ENCODE data around the gene NPB.

Gene NPB

GRCh38 chr17:81934850-81935708, 33.0 kb downstream of the NPB start:
- in situ Hi-C loops (cut with HindIII; ENCODE audit: low sequenced_read_pairs) = no loop called here

- in situ Hi-C loops (cut with HindIII; ENCODE audit: low sequenced_read_pairs) = no loop called here
Observed at GRCh38 chr17:81935709-81936084, 33.7 kb downstream of the NPB start.

- in situ Hi-C loops (cut with HindIII; ENCODE audit: low sequenced_read_pairs) = no loop called here
Observed at GRCh38 chr17:81939218-81939617, 37.2 kb downstream of the NPB start.

- in situ Hi-C loops (cut with HindIII; ENCODE audit: low sequenced_read_pairs) = no loop called here
Observed at GRCh38 chr17:81939881-81940385, 37.9 kb downstream of the NPB start.

GRCh38 chr17:81940538-81941483, 38.8 kb downstream of the NPB start:
- in situ Hi-C loops (cut with HindIII; ENCODE audit: low sequenced_read_pairs) = no loop called here

GRCh38 chr17:81941484-81942166, 39.6 kb downstream of the NPB start:
- in situ Hi-C loops (cut with HindIII; ENCODE audit: low sequenced_read_pairs) = no loop called here

- in situ Hi-C loops (cut with HindIII; ENCODE audit: low sequenced_read_pairs) = no loop called here
Observed at GRCh38 chr17:81942167-81942553, 40.1 kb downstream of the NPB start.

GRCh38 chr17:81944858-81945257, 42.8 kb downstream of the NPB start:
- in situ Hi-C loops (cut with HindIII; ENCODE audit: low sequenced_read_pairs) = no loop called here

GRCh38 chr17:81947189-81947588, 45.2 kb downstream of the NPB start, which contains the start of gene MYADML2:
Gene MYADML2, minus strand, starts transcription at chr17:81947233. Its CDS starts 5,492 bp downstream, at chr17:81941741.
- in situ Hi-C loops (cut with HindIII; ENCODE audit: low sequenced_read_pairs) = no loop called here

GRCh38 chr17:81948635-81949378, 46.8 kb downstream of the NPB start:
- in situ Hi-C loops (cut with HindIII; ENCODE audit: low sequenced_read_pairs) = no loop called here

- in situ Hi-C loops (cut with HindIII; ENCODE audit: low sequenced_read_pairs) = no loop called here
Observed at GRCh38 chr17:81950501-81950900, 48.5 kb downstream of the NPB start.

GRCh38 chr17:81951785-81952684, 50.0 kb downstream of the NPB start:
- in situ Hi-C loops (cut with HindIII; ENCODE audit: low sequenced_read_pairs) = no loop called here
